ENCODE data around the gene DAD1. TPM values are rescaled to one million over a fixed set of nuclear protein-coding genes. Genes with fewer than 3 reads are reported as not detected.

DAD1 gene
- total and polyA plus RNA-seq, 8 donors = 192 to 251 (median 201) TPM

- H3K27ac ChIP-seq = no peak overlapping the region
- H3K27me3 ChIP-seq = no peaks in the 10 kb centered on the region
- no peaks in the 10 kb centered on the region for H3K9me3 ChIP-seq
- ATAC-seq (no peak), DNase-seq (no peak)
- intact Hi-C loops (cut with DNase I) = no loop called here
- TF ChIP-seq CTCF (IDR thresholded peaks at IDR 0.05) = no peak
- H3K36me3 ChIP-seq = no peaks in the 10 kb centered on the region
- no peak overlapping the region for H3K4me3 ChIP-seq
- no peaks in the 10 kb centered on the region for H3K4me1 ChIP-seq
Measured at GRCh38 chr14:22521449-22522239, 67.4 kb downstream of the DAD1 start.

GRCh38 chr14:22520796-22521195 lies 68.2 kb downstream of the DAD1 start:
- Histone ChIP-seq H3K4me1 (no peaks in the 10 kb centered on the region), H3K27me3 (no peaks in the 10 kb centered on the region), H3K27ac (no peak overlapping the region), H3K36me3 (no peaks in the 10 kb centered on the region), H3K4me3 (no peak overlapping the region), H3K9me3 (no peaks in the 10 kb centered on the region)
- DNase-seq (no peak), ATAC-seq (no peak)
- intact Hi-C loops (cut with DNase I) = no loop called here
- TF ChIP-seq CTCF (IDR thresholded peaks at IDR 0.05) = no peak

- intact Hi-C loops (cut with DNase I) = no loop called here
- H3K27me3 ChIP-seq = no peaks in the 10 kb centered on the region
- no peak for TF ChIP-seq CTCF (IDR thresholded peaks at IDR 0.05)
- ATAC-seq (peak; percentile 27), DNase-seq (no peak)
- no peak overlapping the region for H3K27ac ChIP-seq
- H3K9me3 ChIP-seq = no peaks in the 10 kb centered on the region
- H3K4me1 ChIP-seq = no peaks in the 10 kb centered on the region
- no peak overlapping the region for H3K4me3 ChIP-seq
- H3K36me3 ChIP-seq = no peaks in the 10 kb centered on the region
Measured at GRCh38 chr14:22519877-22520685, 68.9 kb downstream of the DAD1 start.

- H3K4me1 ChIP-seq = peaks cover 0 to 3% of the 10 kb centered on the region in 2 donors
- DNase-seq (no peak), ATAC-seq (no peak)
- H3K27me3 ChIP-seq = no peaks in the 10 kb centered on the region
- no peak overlapping the region for H3K4me3 ChIP-seq
- no peak for TF ChIP-seq CTCF (IDR thresholded peaks at IDR 0.05)
- H3K36me3 ChIP-seq = no peaks in the 10 kb centered on the region
- H3K27ac ChIP-seq = no peak overlapping the region
- intact Hi-C loops (cut with DNase I) = no loop called here
- no peaks in the 10 kb centered on the region for H3K9me3 ChIP-seq
Measured at GRCh38 chr14:22518073-22518472, 71.0 kb downstream of the DAD1 start.

- ATAC-seq (no peak), DNase-seq (no peak)
- intact Hi-C loops (cut with DNase I) = no loop called here
- Histone ChIP-seq H3K36me3 (no peaks in the 10 kb centered on the region), H3K27me3 (no peaks in the 10 kb centered on the region), H3K4me3 (no peak overlapping the region), H3K4me1 (peaks cover 3 to 5% of the 10 kb centered on the region in 2 donors), H3K27ac (no peak overlapping the region), H3K9me3 (no peaks in the 10 kb centered on the region)
- TF ChIP-seq CTCF (IDR thresholded peaks at IDR 0.05) = no peak
Measured at GRCh38 chr14:22517117-22517720, 71.8 kb downstream of the DAD1 start.
